G401.6 (cell line): Measurements from ENCODE around the gene LIM2.

Source experiments
- FAIRE-seq: peaks from 2 replicates; lab custom pipeline; 2012; peaks lifted over from hg19 to GRCh38; lab: Jason Lieb, UNC

LIM2 gene

DNA sequence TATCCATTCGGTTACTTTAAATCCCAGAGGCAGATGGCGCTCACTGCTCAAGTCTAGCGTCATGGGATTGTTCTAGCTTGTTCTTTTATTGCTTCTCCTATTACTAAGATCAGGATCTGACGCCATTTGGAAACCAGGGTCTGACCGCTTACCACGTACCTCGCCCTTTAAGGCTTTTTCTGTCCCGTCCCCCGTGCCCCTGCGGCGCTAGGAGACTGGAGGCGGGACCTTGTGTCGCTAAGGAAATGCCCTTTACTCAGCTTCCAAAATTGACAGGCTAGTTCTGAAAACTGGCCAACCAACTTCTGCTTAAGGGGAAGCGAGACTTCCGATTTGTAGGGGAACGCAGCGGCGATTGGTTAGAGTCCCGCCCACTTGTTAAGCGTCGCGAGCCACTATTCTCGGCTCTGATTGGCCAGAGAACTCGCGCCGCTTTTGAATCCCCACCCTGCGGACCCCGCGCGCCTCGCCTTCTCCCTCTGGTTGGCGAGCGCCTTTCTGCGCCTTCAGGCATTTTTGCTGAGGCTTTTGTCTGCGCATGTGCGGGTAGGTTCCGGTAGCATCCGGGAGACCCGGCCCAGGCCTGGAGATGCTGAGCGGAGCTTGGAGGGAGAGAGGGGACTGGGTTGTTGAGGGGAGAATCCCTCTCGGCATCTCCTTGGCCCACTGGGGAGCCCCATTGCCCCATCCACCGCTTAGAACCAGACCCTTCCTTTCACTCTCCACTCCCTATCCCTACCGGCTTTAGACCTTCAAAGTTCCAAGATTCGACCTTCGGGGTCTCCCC, 6.5 kb upstream of the LIM2 start:
- FAIRE-seq: peak; percentile 99

GRCh38 chr19:51392701-51393100, 4.9 kb upstream of the LIM2 start:
- no peak for FAIRE-seq

DNA sequence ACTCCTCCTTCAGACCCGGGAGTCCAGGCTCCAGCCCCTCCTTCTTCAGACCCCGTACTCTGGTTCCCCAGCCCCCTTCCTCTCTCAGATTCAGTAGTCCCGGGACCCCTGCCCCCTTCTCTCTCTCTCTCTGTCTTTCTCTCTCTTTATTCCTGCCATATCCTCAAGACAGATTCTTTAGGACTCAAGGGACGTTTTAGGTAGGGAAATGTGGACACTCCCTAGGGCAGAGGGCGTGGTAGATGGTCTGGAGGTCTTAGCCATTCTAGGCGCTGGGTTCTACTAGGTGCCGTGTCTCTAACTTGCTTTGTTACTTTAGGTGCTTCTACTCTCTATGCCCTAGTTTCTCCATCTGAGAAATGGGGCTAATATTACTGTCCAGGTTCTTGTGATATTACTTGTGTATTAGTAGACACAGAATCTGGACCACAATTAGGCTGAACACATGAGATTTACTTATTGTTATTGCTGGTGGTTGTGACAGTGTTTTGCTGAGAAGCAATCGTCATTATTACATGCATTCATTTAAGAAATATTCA, 3.4 kb upstream of the LIM2 start:
- no peak for FAIRE-seq

- FAIRE-seq: no peak
These were observed 1.4 kb upstream of the LIM2 start for GRCh38 chr19:51389143-51389542.

DNA sequence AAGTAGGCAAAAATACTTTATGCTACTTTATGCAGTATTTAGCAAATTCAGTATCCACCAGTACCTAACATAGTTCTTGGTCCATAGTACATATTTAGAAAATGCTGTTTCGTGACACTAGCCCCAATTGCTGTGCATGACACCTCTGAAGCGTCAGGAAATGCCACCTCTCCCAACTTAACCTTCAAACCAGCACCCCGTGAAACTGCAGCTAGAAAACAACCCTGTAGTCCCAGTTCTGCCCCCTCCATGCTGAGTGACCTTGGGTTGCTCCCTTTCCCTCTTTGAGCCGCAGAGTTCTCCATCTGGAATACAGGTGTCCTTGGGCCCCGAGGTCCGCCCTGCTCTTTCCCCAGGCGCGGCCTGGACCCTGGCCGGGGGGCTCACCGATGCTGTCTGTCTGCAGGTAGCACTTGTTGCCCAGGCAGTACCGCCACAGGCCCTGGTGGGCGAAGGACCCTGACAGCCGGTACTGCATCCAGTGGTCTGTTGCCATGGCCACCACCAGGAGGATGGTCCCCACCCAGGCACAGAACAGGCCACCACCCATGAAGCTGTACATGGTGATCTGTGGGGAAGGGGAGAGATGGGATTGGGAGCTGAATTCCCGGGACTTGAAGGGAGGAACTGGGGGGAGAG, 773 bp downstream of the LIM2 start:
- FAIRE-seq: no peak

DNA sequence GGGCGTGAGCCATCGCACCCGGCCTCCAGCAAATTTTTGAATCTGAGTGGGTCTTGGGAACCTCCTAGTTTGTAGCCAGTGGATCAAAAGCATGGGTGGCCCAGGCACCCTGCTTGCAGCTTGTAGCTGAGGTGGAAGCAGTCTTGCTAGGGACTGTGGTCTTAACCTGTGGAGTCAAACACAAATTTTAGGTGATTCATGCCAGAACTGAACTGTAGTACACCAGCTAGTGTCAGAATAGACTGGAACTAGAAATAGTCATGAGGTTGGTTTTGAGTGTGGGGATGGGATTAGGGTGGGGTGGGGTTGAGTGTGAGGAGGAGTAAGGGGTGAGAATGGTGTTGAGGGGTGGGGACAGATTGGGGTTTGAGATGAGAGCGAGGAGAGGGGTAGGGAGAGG, 5.8 kb downstream of the LIM2 start:
- FAIRE-seq: no peak

DNA sequence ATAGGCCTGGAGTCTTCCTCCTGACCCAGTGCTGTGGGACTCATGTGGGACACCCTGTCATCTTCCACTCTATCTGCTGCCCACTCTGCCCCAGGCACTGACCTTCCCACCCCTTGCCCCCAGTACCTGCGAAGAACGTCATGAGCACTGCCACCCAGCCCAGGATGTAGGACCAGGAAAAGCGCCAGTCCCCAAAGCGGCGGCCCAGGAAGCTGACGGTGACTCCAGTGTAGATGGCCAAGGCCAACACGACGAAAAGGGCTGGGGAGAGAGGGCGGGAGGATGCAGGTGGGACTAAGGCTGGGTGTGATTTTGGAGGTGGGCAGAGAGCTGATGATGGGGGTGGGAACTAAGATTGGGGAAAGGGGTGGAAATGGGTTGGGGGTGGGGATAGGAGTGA, 7.4 kb downstream of the LIM2 start:
- FAIRE-seq: no peak

GRCh38 chr19:51377422-51377821, 10.4 kb downstream of the LIM2 start:
- FAIRE-seq: no peak

DNA sequence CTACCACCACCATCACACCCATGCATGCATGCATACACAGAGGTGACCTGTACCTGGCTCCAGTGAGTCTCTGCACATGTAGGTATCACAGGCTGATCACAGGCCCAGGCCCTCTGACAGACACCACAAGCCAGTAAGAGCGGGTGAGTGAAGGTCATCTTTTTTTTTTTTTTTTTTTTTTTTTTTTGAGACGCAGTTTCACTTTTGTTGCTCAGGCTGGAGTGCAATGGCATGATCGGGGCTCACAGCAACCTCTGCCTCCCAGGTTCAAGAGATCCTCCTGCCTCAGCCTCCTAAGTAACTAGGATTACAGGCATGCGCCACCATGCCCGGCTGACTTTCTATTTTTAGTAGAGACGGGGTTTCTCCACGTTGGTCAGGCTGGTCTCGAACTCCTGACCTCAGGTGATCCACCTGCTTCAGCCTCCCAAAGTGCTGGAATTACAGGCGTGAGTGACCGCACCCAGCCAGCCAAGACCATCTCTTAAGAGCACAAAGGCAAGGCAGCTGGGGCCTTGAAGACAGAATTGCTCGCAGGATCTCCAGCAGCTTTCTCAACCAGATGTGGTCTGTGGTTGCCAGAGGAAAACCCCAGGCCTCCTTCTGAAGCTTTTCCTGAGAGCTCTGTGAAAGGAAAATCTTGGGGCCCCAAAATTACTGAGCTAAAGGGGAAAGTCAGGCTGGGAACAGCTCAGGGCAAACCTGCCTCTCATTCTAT, 12.1 kb downstream of the LIM2 start:
- FAIRE-seq: no peak

DNA sequence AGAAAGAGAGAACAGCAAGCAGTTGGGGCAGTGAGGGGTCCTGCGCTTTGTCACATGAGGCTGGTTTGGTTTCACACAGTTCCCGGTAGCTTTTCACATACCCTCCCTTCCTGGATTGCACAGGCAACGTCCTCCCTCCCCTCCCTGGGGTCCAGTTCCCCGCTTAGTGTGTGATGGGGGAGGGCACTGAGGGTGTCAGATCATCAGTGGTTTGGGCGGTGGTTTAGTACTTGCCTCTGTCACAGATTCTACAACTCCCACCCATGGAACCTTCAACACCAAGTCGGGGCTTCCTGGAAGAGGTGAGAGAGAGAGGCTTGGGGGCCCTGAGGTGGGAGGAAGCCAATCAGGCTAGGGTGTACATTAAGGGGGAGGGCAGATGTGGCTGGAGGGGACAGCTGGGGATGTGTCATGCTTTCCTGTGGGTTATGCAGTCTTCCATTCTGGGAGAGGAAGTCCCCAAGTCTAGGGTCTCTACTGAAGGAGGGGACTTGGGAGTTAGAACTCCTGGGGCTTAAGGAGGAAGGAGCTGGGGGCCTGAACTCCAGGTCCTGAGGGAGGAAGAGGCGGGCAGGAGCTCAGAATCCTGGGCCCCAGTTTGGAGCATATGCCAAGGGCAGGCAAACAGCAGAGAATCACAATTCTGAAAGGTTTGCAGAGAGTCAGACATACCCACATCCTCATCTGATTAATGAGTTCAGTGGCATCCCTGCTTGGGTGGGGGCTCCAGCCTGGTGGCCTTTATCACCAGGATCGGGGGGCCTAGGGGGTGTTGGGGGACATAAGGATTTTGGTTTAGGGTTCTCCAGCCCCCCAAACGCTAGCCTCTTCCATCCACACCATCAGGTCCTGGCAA, 14.9 kb downstream of the LIM2 start, which contains the start of gene NKG7:
NKG7 (minus strand) TSS at position 6 of the 856 bp plus-strand sequence. CDS start 119 bp downstream, outside the sequence.
- no peak for FAIRE-seq

GRCh38 chr19:51372021-51372648, 15.6 kb downstream of the LIM2 start:
- FAIRE-seq: no peak

DNA sequence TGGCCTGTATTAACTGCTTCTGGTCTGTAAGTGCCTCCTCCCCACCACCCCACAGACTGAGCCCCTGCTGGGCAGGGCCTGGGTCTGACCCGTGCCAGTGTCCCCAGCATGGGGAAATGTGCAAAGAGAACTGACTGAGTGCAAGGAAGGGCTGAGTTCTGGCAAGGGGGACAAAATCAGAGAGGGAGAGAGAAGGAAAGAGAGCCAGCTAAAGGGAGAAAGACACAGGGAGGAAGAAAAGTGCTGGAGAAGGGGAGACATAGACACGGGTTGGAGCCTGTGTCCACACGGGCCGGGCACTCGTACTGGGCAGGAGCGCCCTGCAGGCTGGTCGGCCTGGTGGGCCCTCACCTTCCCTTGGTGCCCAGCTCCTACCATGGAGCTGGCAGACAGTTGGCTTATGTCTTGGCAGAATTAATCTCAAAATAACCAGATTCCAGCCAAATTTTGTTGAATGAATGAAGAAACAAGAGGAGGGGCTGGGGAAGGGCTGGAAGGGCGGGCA, 16.5 kb downstream of the LIM2 start:
- FAIRE-seq: no peak

DNA sequence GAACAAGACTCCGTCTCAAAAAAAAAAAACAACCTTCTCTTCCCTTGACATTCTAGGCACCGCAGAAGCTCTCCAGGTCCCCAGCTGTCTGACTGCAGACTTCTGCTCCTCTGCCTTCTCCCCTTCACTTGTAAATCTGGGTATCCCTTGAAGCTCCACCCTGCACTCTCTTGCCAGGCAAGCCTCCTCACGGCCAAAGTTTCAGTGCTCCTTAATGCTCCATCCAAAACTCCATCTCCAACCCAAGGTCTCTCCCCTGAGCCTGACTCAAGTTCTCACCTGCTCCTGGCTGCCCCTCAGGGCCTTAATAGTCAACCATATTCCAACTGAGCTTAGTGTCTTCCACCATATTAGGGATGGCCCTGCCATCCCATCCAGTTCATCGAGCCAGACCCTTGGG, 17.5 kb downstream of the LIM2 start:
- no peak for FAIRE-seq

GRCh38 chr19:51368366-51369282, 19.1 kb downstream of the LIM2 start, which contains the start of gene CLDND2:
TSS of gene CLDND2 (minus strand) at chr19:51369003. CDS start at chr19:51368577, 426 bp downstream.
- no peak for FAIRE-seq

GRCh38 chr19:51367565-51368365, 20.0 kb downstream of the LIM2 start:
- FAIRE-seq: peak; percentile 98

DNA sequence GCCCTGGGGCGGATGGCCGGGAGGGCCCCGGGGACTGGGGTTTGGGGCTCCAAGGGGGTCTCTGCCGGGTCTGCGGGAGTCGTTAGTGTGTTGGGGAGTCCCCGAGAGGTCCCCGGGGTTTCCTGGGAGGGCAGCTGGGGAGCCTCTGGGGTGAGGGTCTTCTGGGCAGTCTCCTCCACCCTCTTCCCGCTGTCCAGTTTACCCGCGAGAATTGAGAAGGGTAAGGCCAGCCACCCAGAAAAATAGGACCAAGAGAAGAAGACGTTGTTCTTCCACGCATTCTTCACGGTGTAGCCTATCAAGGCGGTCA, 20.6 kb downstream of the LIM2 start:
- no peak for FAIRE-seq

GRCh38 chr19:51366389-51367254, 21.2 kb downstream of the LIM2 start:
- peak; percentile 85 for FAIRE-seq

DNA sequence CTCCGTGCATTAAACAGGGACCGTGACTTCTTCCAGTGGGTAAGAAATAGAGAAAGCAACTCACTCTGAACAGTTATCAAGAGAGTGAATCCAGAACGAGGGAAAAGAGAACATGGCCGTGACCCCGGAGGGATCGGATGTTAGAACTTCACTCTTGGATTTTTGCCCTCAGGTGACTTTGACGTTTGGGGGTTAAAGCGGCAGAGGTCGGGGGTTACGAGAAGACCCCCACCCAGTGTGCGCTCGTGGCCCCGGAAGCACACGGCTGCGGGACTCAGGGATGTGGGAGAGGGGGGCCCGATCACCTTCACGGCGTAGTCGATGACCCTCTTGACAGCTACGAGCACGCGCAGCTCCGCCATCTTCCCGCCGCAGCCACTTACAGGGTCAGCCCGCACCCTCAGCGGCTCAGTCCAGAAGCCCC, 21.8 kb downstream of the LIM2 start, which contains the start of gene ETFB:
ETFB (minus strand) TSS at position 424 of the 424 bp plus-strand sequence; CDS start at position 362, 62 bp downstream.
- no peak for FAIRE-seq
